HG02885 (cell line): Measurements from ENCODE around the gene IGSF11.

Experiments used
- ATAC-seq: cut with Tn5 transposase; IDR thresholded peaks from one replicate; pipeline ENCODE4 v1.9.1; 2021; ENCODE audit warnings: mild to moderate bottlenecking; ENCODE audit not compliant: unreplicated experiment, poor library complexity

IGSF11 gene

GRCh38 chr3:118890206-118890605 is 144.4 kb downstream of the IGSF11 start:
- ATAC-seq = no peak

GRCh38 chr3:118889691-118890090 is 145.0 kb downstream of the IGSF11 start:
- ATAC-seq = no peak

GRCh38 chr3:118886708-118887107 is 147.9 kb downstream of the IGSF11 start:
- ATAC-seq = no peak

- ATAC-seq = peak; percentile 89
Observed at GRCh38 chr3:118884748-118885206, 149.9 kb downstream of the IGSF11 start.

GRCh38 chr3:118882353-118882947 is 152.2 kb downstream of the IGSF11 start:
- peak; percentile 70 for ATAC-seq

- no peak for ATAC-seq
Observed at GRCh38 chr3:118868051-118868450, 166.6 kb downstream of the IGSF11 start.

GRCh38 chr3:118863731-118864322 is 170.8 kb downstream of the IGSF11 start:
- peak; percentile 95 for ATAC-seq

GRCh38 chr3:118859950-118860349 is 174.7 kb downstream of the IGSF11 start:
- ATAC-seq = no peak

- ATAC-seq = peak; percentile 93
Observed at GRCh38 chr3:118851466-118852193, 183.0 kb downstream of the IGSF11 start.

GRCh38 chr3:118850687-118851086 is 184.0 kb downstream of the IGSF11 start:
- ATAC-seq = no peak
